ENCODE results near the gene REM2.
"Not testable (repeated sequence)": the region's sequence is repeated elsewhere in the genome, so short reads cannot be mapped to it uniquely, and the experiment has no call there.

GRCh38 chr14:22914836-22915235, 31.8 kb downstream of the REM2 start:
- not testable (repeated sequence) for TF ChIP-seq CTCF (conservative IDR thresholded peaks at IDR 0.05; ENCODE audit: low read depth, low read length); EZH2phosphoT487 (IDR thresholded peaks at IDR 0.05; ENCODE audit: borderline replicate concordance, low read length); EZH2 (IDR thresholded peaks at IDR 0.05; ENCODE audit: low read length, unreplicated experiment)
